DND-41 (cell line): ENCODE results near the gene BAIAP2L2.

ENCODE experiments used
- EZH2 ChIP-seq: IDR thresholded peaks from 3 replicates; pipeline ENCODE4 v1.6.1; 2012; ENCODE audit warnings: borderline replicate concordance, low read depth, mild to moderate bottlenecking, moderate library complexity, low read length, inconsistent platforms; ENCODE audit not compliant: severe bottlenecking
- TF ChIP-seq, protein P1 (sequence below): IDR thresholded peaks from 2 replicates; pipeline ENCODE4 v1.5.1; 2012; ENCODE audit warnings: borderline replicate concordance, low read length, moderate library complexity, mild to moderate bottlenecking; ENCODE audit not compliant: poor library complexity, severe bottlenecking; ENCODE audit errors: extremely low read depth

DNA sequence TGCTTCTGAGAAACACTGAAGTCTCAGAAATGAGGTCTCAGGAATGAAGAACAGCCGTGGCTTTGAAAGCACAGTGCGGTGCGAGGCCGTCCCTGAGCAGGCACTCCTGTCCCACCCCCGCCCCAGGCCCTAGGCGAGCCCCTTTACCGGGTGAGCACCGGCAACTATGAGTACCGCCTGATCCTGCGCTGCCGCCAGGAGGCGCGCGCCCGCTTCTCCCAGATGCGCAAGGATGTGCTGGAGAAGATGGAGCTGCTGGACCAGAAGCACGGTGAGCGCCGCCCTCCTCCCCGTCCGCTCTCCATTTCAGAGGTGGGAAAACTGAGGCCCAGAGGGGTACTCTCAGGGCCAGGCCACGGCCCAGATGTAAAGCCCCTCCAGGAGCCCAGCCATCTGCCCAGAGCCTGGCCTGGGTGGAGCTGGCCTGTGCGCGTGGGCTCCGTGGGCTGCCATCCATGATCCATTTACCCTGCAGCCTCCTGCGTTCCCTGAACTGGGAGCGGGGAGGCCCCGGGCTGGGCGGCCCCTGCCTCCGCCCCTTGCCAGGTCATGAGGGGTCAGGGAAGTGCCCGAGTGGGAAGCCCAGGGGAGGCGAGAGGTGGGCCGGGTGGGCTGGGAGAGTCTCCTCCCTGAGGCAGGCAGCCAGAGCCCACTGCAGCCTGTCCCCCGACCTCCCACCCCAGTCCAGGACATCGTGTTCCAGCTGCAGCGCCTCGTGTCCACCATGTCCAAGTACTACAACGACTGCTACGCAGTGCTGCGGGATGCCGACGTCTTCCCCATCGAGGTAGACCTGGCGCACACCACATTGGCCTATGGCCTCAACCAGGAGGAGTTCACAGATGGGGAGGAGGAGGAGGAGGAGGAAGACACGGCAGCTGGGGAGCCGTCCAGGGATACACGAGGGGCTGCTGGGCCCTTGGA, 36.0 kb downstream of the BAIAP2L2 start:
- TF ChIP-seq, protein P1, sequence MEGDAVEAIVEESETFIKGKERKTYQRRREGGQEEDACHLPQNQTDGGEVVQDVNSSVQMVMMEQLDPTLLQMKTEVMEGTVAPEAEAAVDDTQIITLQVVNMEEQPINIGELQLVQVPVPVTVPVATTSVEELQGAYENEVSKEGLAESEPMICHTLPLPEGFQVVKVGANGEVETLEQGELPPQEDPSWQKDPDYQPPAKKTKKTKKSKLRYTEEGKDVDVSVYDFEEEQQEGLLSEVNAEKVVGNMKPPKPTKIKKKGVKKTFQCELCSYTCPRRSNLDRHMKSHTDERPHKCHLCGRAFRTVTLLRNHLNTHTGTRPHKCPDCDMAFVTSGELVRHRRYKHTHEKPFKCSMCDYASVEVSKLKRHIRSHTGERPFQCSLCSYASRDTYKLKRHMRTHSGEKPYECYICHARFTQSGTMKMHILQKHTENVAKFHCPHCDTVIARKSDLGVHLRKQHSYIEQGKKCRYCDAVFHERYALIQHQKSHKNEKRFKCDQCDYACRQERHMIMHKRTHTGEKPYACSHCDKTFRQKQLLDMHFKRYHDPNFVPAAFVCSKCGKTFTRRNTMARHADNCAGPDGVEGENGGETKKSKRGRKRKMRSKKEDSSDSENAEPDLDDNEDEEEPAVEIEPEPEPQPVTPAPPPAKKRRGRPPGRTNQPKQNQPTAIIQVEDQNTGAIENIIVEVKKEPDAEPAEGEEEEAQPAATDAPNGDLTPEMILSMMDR = no peak
- TF ChIP-seq EZH2 = no peak
